Erythroblast (primary cell): ENCODE data around the gene TMEM238.

Experiments
- DNase-seq, 2 experiments: peaks; one replicate each; lab custom pipeline; 2025; lab: John Stamatoyannopoulos, UW
- GATA1 ChIP-seq: IDR thresholded peaks from 2 replicates; pipeline ENCODE4 v1.6.1; 2011; ENCODE audit warnings: low read depth, mild to moderate bottlenecking, control low read depth, low read length, moderate library complexity
- POLR2A ChIP-seq: IDR thresholded peaks from 2 replicates; pipeline ENCODE4 v1.6.1; 2011; ENCODE audit warnings: mild to moderate bottlenecking, low read length

The TMEM238 gene

DNA sequence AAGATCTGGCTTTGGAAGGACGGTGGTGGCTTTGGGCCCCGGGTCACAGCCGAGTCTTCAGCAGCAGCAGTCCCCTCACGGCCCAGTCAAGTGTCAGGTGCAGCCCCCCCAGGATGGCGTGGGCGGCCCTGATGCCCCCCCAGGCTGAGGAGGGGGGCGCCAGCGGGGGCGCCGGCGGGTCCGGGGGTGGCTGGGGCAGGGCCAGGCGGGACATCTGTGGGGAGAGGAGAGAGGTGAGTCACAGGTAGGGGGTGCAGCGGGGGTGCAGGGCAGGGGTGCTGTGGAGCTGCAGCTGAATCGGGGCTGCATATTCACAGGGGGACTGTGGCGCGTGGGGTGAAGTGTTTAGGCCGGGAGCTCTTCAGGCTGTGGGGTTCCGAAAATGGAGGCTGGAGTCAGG is 18.1 kb downstream of the TMEM238 start:
- TF ChIP-seq GATA1 (no peak), POLR2A (no peak)

DNA sequence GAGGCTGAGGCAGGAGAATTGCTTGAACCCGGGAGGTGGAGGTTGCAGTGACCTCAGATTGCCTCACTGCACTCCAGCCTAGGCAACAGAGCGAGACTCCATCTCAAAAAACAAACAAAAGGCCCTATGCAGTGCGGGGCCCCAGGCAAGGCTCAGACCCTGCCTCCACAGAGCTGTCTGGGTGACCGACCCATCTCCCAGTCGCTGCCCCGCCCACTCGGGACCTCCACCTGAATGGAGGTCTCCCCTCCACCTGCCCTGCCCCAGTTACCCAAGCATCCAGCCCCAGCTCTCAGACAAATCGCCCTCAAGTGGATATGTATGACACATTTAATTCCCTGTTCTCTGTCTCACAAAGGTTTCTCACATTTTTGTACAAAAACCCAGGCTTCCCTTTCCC is 18.8 kb downstream of the TMEM238 start:
- TF ChIP-seq GATA1 (no peak), POLR2A (no peak)
- no peak for DNase-seq

More for the DNA sequence above, 18.1 kb downstream of the TMEM238 start:
- DNase-seq: no peak

DNA sequence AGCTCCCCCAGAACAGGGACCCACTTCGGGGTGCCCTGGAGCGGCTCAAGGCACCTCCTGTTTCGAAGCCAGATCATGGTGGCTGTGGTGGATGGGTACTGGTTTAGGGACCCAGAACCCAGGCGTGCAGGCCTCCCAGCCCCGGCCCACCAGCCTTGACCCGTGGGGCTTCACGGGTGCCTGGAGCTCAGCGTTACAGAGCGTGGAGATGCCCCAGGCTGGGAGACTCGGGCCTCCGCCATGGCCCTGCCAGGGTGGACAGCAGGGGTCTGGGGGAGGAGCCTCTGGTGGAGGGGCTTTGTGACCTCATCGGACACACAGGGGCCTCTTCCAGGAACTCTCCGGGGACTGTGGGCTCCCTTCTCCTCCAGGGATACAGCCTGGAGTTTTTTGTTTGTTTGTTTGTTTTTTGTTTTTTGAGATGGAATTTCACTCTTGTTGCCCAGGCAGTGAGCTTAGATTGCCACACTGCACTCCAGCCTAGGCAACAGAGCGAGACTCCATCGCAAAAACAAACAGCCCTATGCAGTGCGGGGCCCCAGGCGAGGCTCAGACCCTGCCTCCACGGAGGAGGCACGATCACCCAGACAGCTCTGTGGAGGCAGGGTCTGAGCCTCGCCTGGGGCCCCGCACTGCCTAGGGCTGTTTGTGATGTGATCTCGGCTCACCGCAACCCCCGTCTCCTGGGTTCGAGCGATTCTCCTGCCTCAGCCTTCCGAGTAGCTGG is 20.9 kb downstream of the TMEM238 start, which contains the start of gene GARIN5B:
TSS of gene GARIN5B (minus strand) at position 271 of the 727 bp plus-strand sequence. CDS start at position 77, 194 bp downstream.
- TF ChIP-seq GATA1 (no peak), POLR2A (no peak)
- DNase-seq: no peak

DNA sequence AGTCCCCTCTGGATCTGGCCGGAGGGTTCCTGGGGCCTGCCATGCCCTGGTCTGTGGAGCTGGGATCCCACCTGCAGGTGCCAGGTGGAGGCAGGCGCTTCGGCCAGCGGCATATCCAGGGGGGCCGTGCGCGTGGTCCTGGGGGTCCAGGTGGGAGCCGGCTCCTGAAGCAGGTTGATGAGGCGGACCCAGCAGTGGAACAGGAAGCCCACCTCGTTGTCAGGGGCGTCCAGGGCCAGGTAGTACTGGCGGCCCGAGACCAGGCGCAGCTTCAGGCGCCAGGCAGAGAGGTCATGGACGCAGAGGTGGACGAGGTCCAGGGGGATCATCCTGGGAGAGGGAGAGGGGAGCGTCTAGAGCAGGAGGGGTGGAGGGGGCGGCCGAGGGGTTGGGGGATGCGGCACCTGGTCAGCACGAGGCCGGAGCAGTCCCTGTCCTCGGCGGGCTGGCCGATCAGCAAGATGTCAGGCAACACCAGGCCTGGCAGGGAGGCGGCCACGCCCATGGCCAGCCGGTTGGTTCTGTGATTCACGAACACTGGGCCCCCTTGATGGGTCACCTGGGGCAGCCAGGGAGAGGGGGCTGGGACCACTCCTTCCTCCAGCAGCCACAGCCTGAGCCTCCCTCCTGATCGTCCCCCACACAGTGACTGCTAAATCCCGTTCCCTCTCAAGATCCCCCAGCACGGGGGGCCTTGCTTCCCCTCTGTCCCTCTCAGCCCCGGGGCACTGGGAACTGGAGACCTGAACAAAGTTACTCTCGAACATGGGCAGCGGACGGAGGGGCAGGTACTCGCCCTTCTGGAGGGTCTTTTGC is 21.7 kb downstream of the TMEM238 start:
- no peak for TF ChIP-seq POLR2A
- TF ChIP-seq GATA1: no peak
- no peak for DNase-seq

DNA sequence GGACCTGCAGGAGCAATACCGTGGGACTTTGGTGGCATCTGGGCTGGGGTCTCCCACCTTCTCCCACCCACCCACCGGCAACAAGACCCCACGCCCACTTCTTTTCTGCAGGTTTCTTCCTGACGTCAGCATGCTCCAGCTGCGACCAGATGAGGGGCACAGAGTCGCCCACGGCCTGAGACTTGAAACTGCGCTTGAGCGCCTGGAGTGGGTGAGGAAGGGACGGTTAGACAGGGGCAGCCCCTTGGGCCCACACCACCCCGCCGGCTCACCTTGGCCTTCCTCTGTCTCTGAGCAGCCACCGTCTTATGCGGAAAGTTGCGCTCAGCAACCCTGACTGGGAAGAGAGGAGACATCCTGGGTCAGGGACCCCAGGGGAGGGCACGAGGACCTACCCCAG is 23.2 kb downstream of the TMEM238 start:
- no peak for DNase-seq
- TF ChIP-seq GATA1 (no peak), POLR2A (no peak)

DNA sequence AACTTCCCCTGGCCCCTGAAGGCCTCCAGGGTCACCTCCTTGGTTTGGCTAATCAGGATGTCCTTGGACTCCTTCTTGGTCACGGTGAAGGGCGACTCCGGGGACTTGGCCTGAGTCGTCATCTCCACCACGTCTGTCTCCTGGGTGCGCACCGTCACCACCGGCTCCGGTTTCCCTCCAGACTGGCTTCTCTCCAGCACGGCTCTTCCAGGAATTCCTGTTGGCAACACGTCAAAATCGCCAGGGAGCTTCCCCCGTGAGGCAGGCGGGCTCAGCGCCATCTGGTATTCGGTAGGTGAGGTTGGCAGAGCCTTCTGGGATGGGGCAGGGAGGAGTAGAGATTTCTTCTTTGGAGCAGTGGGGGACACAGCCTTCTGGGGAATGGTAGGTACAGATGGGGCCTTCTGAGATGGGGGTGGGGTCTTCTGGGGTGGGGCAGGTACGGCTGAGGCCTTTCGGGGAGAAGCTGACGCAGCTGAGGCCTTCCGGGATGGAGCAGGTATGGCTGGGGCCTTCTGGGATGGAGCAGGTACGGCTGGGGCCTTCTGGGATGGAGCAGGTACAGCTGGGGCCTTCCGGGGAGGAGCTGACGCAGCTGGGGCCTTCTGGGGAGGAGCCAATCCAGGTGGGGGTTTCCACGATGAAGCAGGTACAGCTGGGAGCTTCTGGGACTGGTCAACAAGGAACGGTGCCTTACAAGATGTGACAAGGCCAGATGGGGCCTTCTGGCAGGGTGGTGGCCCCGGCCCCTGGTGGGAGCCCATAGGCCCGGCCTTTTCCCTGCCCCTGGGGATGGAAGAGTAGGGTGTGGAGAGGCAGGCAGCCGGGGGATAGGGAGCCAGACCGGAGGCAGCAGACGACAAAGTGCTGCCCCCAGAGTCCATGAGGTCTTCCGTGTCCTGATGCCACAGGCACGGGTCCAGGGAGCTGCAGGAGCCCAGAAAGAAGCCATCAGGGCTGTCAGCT is 24.9 kb downstream of the TMEM238 start:
- DNase-seq: no peak
- TF ChIP-seq GATA1 (no peak), POLR2A (no peak)

DNA sequence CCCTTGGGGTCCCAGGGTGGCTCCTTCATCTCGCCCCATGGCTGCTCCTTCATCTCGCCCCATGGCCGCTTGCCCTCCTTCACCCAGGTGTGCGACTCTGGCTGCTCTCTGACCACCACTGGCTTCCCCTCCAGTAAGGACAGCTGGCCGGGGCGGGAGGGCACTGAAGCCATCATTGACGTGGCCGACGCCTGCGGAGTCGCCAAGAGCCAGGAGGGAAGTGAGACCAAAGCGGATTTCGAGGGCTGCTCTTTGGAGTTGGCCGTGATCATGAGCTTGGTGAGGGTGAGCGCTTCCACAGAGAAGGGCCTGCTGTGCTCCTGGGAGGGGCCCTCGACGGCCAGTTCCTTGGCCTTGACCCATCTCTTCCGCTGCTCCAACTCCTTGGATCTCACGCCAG is 25.6 kb downstream of the TMEM238 start:
- no peak for DNase-seq
- no peak for TF ChIP-seq GATA1
- no peak for TF ChIP-seq POLR2A

DNA sequence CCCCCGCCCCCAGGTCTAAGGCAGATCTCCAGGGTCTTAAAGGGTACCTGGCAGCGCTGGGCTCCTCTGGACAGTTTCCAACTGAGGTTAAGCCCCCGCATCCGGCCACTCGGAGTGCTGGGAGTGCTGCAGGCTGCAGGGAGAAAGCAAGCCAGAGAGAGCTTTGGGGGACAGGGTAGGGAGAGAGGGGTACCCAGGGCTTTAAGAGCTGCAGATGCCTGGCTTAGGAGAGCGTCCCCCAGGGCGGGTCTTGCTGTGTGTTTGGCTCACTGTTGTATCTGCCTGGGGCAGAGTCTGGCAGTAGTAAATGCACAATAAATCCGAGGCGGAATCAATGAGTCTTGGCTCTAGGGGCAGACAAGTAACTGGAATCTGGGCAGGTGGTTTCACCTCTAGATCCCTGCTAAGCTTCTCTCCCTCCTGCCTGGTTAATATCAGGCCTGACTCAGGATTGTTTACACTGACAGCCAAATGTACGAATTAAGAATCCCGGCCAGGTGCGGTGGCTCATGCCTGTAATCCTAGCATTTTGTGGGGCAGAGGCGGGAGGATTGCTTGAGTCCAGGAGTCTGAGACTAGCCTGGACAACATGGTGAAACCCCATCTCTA is 28.8 kb downstream of the TMEM238 start:
- TF ChIP-seq POLR2A: no peak
- TF ChIP-seq GATA1: no peak
- DNase-seq: no peak

DNA sequence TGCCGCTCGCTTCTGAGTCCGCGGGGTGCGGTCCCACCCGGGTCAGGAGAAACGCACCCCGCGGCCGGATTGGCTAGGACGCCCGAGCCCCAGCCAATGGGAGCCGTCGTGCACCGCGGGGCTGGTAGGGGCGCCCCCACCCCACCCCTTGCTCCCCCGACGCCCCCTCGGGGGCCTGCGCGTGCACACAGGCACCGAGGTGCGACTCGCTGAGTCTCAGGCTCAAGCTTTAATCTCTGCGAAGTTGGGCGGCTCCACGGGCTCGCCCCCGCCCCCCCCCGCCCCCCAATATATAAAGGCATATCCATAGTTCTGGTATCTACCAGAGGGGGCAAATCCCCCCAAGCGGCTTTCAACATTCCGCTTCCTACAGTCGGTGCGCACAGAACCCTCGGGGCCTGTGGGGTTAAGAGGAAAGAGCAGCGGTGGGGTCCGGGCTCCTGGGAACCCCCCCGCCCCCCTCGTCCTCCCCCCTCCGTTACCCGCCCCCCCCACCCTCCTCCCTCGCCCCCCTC is 29.3 kb downstream of the TMEM238 start, which contains the start of gene COX6B2:
TSS of gene COX6B2 (minus strand) at position 22 of the 515 bp plus-strand sequence. CDS start 198 bp downstream, outside the sequence.
- DNase-seq: peak in 1 of 2 experiments; percentile 31

DNA sequence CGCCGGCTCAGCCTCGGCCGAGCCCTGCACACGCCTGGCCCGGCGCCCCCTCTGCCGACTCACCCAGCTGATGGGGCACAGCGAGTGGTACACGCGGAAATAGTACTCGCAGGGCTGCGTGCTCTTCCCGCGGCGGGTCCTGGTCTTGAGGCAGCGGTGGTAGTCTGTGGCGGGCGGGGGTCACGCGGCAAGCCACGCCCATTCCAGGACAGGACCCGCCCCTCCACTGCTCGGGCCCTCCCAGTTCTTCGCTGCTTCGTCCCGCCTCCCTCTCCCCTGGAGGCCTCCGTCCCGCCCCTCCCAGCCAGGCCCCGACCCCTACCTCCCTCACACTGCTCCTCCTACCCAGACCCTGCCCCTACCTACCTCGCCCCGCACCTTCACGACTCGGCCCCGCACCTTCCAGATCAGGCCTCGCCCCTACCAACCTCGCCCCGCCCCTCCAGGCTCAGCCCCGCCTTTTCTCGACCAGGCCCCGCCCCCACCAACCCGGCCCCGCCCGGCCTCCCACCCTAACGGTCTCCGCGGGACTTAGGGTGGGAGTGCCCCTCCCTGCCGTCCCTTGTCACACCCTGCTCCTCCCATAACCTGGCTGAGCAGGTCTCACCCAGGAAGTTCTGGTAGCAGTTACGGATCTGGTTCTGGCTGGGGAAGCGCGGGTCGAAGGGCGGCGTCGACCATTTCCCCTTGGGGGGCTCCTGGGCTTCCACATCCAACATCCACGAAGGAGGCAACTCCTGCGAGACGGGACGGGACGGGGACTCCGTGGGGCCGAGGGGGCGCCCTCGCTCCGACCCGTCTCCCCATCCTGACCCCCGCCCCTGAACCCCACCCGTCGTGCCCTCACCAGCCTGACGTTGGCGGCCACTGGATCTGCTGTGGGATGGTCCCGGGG is 30.0 kb downstream of the TMEM238 start:
- DNase-seq: peak; percentile 77 to 84

More for the DNA sequence above, 29.3 kb downstream of the TMEM238 start, which contains the start of gene COX6B2:
- no peak for TF ChIP-seq POLR2A
- TF ChIP-seq GATA1: no peak

DNA sequence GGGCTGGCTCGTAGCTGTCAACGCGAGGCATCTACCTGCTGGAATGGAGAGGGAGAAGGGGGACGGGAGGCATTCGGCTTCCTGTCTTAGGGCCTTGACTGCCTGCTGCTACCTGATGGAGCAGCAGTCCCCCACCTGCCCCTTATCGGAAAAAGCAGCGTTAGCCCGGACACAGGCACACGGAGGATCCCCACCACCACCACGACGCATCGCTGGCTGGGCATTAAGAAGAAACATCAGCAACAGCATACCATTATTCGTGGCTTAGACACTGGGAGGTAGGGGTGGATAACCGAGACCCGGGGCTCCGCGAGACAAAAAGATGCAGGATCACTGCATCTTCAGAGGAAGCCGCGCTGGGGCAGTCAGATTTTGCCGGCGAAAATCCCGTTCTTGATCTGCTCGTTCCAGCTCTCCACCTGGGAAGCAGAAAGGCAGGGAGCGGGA is 30.7 kb downstream of the TMEM238 start:
- no peak for DNase-seq
- TF ChIP-seq POLR2A (no peak), GATA1 (no peak)

More for the DNA sequence above, 30.0 kb downstream of the TMEM238 start:
- TF ChIP-seq POLR2A: no peak
- TF ChIP-seq GATA1: no peak
